Gastrocnemius medialis (tissue), 4 donors: ENCODE data around the gene PRKCA. TPM values are rescaled to one million over a fixed set of nuclear protein-coding genes. Genes with fewer than 3 reads are reported as not detected.

Experiments used
- ATAC-seq, 2 donors: fragments of 150-250 bp; one replicate each; pipeline ENCODE4 v1.9.1; 2016
- DNase-seq, 2 donors: peaks; one replicate each; pipeline ENCODE4 v3.0.0-alpha.2; 2019
- H3K27ac ChIP-seq, 4 donors: fragments of 200-600 bp; sonication (generic); 1 replicate in 1 of 4; 2 replicates in 3 of 4; pipeline ENCODE4 v1.5.1; 2016 to 2018; ENCODE audit warnings: mild to moderate bottlenecking in 2 of 4, moderate library complexity in 1 of 4
- H3K27me3 ChIP-seq, 3 donors: fragments of 200-600 bp; sonication (generic) in 2 of 3; 1 replicate in 1 of 3; 2 replicates in 2 of 3; pipeline versions ENCODE4 v1.5.1 to v1.6.0; 2016 to 2019; ENCODE audit warnings: mild to moderate bottlenecking in 1 of 3, moderate library complexity in 1 of 3
- H3K36me3 ChIP-seq, 2 donors: fragments of 200-600 bp; sonication (generic) in 1 of 2; one replicate each; pipeline ENCODE4 v1.5.1; 2017 to 2018
- H3K4me1 ChIP-seq, 2 donors: fragments of 200-600 bp; sonication (generic) in 1 of 2; one replicate each; pipeline ENCODE4 v1.5.1; 2016 to 2017; ENCODE audit warnings: mild to moderate bottlenecking in 2 of 2
- H3K4me3 ChIP-seq, 4 donors: fragments of 200-600 bp; sonication (generic) in 3 of 4; 1 replicate in 1 of 4; 2 replicates in 3 of 4; pipeline ENCODE4 v1.5.1; 2016 to 2019; ENCODE audit warnings: mild to moderate bottlenecking in 2 of 4
- H3K9me3 ChIP-seq, 3 donors: fragments of 200-600 bp; sonication (generic) in 2 of 3; 1 replicate in 1 of 3; 2 replicates in 2 of 3; pipeline ENCODE4 v1.5.1; 2016 to 2019
- POLR2A ChIP-seq, 2 donors: fragments of 450-650 bp; IDR thresholded peaks; one replicate each; pipeline ENCODE4 v1.6.1; 2017; ENCODE audit warnings: antibody characterized with exemption in 2 of 2, mild to moderate bottlenecking in 2 of 2, moderate library complexity in 2 of 2
- in situ Hi-C, 4 donors: fragments of 200-750 bp; cut with MboI; loops; one replicate each; pipeline versions ENCODE4 v1.15.0 to v1.8.0; 2017; ENCODE audit warnings: low sequenced_read_pairs in 4 of 4
- intact Hi-C: fragments of 100-400 bp; cut with DNase I; formaldehyde crosslinking; loops from one replicate; pipeline ENCODE4 v1.15.1; 2023; ENCODE audit warnings: low total_unique reads
- total RNA-seq, 4 donors: library from RNA; depleted of rRNA; stranded (reverse); fragments of >200 nt; gene quantifications; one replicate each; pipeline versions ENCODE4 v1.1.0 to v1.2.3, GENCODE V29; 2016
- TF ChIP-seq, protein P1 (sequence below), 5 experiments: fragments of 450-650 bp in 3 of 5; fragments of 200-600 bp in 2 of 5; sonication (generic) in 2 of 5; IDR thresholded peaks in 4 of 5; conservative IDR thresholded peaks in 1 of 5; 1 replicate in 4 of 5; 2 replicates in 1 of 5; pipeline ENCODE4 v1.5.1; 2016 to 2019; ENCODE audit warnings: antibody characterized with exemption in 5 of 5, mild to moderate bottlenecking in 3 of 5, moderate library complexity in 3 of 5

The PRKCA gene
- total RNA-seq, 4 donors from 2014 or later: 7.6 to 16.8 (median 11.1) TPM

DNA sequence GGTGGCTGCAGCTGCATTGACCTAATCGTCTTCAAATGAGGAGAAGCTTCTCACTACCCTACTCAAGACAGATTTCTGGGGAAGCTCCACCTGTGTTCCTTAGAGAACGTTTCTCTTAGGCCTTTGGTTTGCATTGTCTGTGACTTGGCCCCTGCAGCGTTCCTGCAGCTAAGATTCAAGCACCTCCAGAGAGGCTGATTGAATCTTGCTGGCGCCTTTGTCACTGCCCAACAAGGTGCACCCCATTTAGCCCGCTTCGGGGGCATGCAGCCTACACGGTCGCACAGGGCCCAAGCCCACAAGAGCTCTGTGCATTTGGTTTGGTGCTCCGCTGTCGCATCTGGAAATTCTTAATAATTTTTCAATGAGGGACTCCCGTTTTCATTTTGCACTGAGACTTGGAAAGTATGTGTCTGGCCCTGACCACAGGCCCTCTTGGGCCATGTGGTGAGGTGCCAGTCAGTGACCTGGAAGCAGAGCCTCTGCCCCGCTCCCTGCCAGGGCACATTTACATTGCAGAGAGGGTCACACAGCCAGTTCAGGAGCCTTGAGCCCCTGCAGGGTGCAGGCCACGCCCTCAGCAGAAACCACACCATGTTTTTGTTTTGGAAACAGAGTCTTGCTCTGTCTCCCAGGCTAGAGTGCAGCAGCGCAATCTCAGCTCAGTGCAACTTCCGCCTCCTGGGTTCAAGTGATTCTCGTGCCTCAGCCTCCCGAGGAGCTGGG is 481.4 kb downstream of the PRKCA start:
- intact Hi-C loops (no loop called here), in situ Hi-C loops (no loop called here)
- Histone ChIP-seq H3K36me3 (no peaks in the 10 kb centered on the region), H3K9me3 (no peaks in the 10 kb centered on the region), H3K27ac (no peak overlapping the region), H3K4me3 (no peak overlapping the region), H3K4me1 (no peaks in the 10 kb centered on the region), H3K27me3 (no peaks in the 10 kb centered on the region)
- TF ChIP-seq, protein P1, sequence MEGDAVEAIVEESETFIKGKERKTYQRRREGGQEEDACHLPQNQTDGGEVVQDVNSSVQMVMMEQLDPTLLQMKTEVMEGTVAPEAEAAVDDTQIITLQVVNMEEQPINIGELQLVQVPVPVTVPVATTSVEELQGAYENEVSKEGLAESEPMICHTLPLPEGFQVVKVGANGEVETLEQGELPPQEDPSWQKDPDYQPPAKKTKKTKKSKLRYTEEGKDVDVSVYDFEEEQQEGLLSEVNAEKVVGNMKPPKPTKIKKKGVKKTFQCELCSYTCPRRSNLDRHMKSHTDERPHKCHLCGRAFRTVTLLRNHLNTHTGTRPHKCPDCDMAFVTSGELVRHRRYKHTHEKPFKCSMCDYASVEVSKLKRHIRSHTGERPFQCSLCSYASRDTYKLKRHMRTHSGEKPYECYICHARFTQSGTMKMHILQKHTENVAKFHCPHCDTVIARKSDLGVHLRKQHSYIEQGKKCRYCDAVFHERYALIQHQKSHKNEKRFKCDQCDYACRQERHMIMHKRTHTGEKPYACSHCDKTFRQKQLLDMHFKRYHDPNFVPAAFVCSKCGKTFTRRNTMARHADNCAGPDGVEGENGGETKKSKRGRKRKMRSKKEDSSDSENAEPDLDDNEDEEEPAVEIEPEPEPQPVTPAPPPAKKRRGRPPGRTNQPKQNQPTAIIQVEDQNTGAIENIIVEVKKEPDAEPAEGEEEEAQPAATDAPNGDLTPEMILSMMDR (IDR thresholded peaks at IDR 0.05 in 4 of 5, conservative IDR thresholded peaks at IDR 0.05 in 1 of 5): no peak
- TF ChIP-seq POLR2A (IDR thresholded peaks at IDR 0.05): no peak
- ATAC-seq (no peak), DNase-seq (no peak)

DNA sequence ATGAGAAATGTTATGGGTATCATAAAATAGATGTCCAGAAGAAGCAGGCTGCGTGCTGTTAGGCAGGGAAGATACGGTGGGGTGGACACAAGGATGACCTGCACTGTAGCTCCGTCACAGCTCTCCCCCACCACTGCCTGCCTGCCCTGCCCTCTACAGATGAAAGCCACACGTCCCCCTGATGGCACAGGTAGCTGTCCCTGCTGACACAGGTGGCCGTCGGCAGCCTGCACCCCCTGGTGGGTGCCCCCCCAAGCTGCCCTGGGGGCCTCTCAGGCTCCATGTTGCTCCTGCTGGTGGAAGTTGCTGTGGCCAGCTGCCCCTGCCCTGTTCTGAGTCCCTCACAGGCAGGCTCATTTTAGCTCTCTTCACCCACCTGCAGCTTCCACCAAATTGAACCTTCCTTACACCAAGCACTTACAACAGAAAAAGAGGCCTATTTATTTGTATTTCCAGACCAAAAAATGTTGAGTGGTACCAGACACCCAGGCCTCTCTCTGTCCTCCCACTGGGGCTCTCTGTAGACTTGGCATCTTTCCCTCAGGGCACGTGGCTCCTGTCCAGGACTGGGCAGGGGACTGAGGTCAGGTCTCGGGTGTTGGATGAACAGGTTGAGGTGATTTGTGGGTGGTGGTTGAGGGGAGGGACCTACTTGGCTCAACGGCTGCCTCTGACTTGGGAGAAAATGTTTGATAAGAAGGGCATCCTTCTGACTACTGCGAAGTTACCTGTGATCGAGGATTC is 482.4 kb downstream of the PRKCA start:
- TF ChIP-seq, protein P1 (IDR thresholded peaks at IDR 0.05 in 4 of 5, conservative IDR thresholded peaks at IDR 0.05 in 1 of 5): no peak
- no peak for TF ChIP-seq POLR2A (IDR thresholded peaks at IDR 0.05)
- ATAC-seq: no peak
- Histone ChIP-seq H3K27ac (no peak overlapping the region), H3K4me3 (no peak overlapping the region), H3K27me3 (no peaks in the 10 kb centered on the region), H3K36me3 (no peaks in the 10 kb centered on the region), H3K4me1 (peaks cover 0 to under 1% of the 10 kb centered on the region in 2 donors), H3K9me3 (no peaks in the 10 kb centered on the region)
- in situ Hi-C loops (no loop called here), intact Hi-C loops (no loop called here)
- DNase-seq: no peak

DNA sequence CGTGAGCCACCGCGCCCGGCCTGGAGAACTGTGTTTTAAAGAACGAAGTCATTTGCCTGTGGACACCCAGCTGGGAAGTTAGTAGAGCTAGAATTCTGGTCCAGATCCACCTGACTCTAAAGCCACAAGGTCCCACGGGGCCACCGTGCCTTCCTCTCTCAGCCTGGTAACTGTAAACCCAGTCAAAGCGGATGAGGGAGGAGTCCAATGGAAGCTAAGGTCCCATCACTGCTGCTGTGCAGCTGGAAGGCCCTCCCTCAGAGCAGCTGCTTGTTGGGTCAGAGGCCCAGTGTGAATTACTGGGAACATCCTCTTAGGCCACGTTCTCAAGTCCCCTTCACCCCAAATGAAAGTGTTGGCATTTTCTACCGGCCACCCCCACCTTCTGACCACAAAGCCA is 483.7 kb downstream of the PRKCA start:
- H3K9me3 ChIP-seq: no peaks in the 10 kb centered on the region
- TF ChIP-seq, protein P1 (IDR thresholded peaks at IDR 0.05 in 4 of 5, conservative IDR thresholded peaks at IDR 0.05 in 1 of 5): no peak
- no peak for TF ChIP-seq POLR2A (IDR thresholded peaks at IDR 0.05)
- no peaks in the 10 kb centered on the region for H3K27me3 ChIP-seq
- ATAC-seq (no peak), DNase-seq (no peak)
- no peak overlapping the region for H3K4me3 ChIP-seq
- H3K27ac ChIP-seq: no peak overlapping the region
- in situ Hi-C loops (no loop called here), intact Hi-C loops (no loop called here)
- H3K36me3 ChIP-seq: no peaks in the 10 kb centered on the region
- peaks cover 0 to 3% of the 10 kb centered on the region in 2 donors for H3K4me1 ChIP-seq

DNA sequence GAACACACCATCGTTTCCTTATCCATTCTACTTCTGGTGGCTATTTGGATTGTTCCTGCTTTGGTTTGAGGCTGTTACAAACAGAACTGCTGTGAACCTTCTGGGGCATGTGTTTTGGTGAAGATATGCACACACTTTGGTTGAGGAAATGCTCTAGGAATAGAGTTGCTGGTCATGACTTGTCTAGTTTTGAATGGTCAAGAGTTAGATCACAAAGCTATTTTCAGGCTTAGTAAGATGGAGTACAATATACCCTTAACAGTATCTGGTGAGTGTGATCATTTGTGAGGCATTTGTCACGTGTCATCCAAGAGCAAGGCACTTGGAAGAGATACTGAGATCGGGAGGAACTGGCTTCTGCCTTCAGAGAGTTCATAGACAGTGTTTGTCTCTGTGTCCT is 485.5 kb downstream of the PRKCA start:
- Histone ChIP-seq H3K4me3 (no peak overlapping the region), H3K27me3 (no peaks in the 10 kb centered on the region), H3K9me3 (no peaks in the 10 kb centered on the region), H3K4me1 (peaks cover 0 to 3% of the 10 kb centered on the region in 2 donors), H3K27ac (peak overlapping the region in 1 of 4 donors; percentile 47), H3K36me3 (no peaks in the 10 kb centered on the region)
- intact Hi-C loops: no loop called here
- ATAC-seq: no peak
- in situ Hi-C loops: no loop called here
- DNase-seq: no peak
- TF ChIP-seq, protein P1 (IDR thresholded peaks at IDR 0.05 in 4 of 5, conservative IDR thresholded peaks at IDR 0.05 in 1 of 5): no peak
- no peak for TF ChIP-seq POLR2A (IDR thresholded peaks at IDR 0.05)
